ENCODE data around the gene DLL3. TPM values are rescaled to one million over a fixed set of nuclear protein-coding genes. Genes with fewer than 3 reads are reported as not detected.

Gene DLL3
- total and polyA plus RNA-seq, 9 of the 15 experiments (the other 6 are each of a cell fraction or from before 2014, with no cell fraction given), result 0.80 to 6.3 (median 1.2) TPM

GRCh38 chr19:39469036-39469435 is 29.7 kb upstream of the DLL3 start:
- Histone ChIP-seq H4K20me1 (replicated peaks; ENCODE audit: control insufficient read depth, insufficient read depth, low read length) (no peaks in the 10 kb centered on the region; the same call in 1 of the 2 replicates), H3K27ac (ENCODE audit: extremely low read depth, low read depth, low read length) (no peak overlapping the region), H3K4me1 (replicated peaks in 1 of 2; ENCODE audit: control insufficient read depth in 2 of 2, insufficient read depth in 2 of 2, low read length in 2 of 2) (peaks cover 0 to 11% of the 10 kb centered on the region in 2 experiments; a peak in 1 of 5 replicates), H3K9me1 (ENCODE audit: control insufficient read depth, insufficient read depth, low read length) (no peaks in the 10 kb centered on the region), H3K4me2 (ENCODE audit: insufficient read depth, low read length) (no peak overlapping the region), H3K9ac (ENCODE audit: insufficient read depth in 1 of 2, low read depth in 2 of 2, low read length in 2 of 2) (peak overlapping the region in 1 of 2 experiments; percentile 78; a peak in 2 of 4 replicates), H2AFZ (ENCODE audit: low read depth, low read length) (no peak overlapping the region), H3K79me2 (ENCODE audit: control insufficient read depth, insufficient read depth, low read length) (no peaks in the 10 kb centered on the region), H3K4me3 (no peak overlapping the region), H3K36me3 (ENCODE audit: control insufficient read depth, insufficient read depth, low read length) (peaks cover 96% of the 10 kb centered on the region; the same call in 2 of the 3 replicates), H3K9me3 (replicated peaks; ENCODE audit: control insufficient read depth, insufficient read depth, low read depth, low read length) (no peaks in the 10 kb centered on the region), H3K27me3 (ENCODE audit: control insufficient read depth in 2 of 2, insufficient read depth in 2 of 2, low read length in 2 of 2) (no peaks in the 10 kb centered on the region)
- CTCF ChIA-PET (ENCODE audit: low intra/inter-chr PET ratio), result no interaction called here
- no peak for TF ChIP-seq ZNF197 (CRISPR knock-in tag; IDR thresholded peaks at IDR 0.05; ENCODE audit: low read depth)
- TF ChIP-seq MCM7 (IDR thresholded peaks at IDR 0.05), result no peak
- TF ChIP-seq HDAC8 (tag; IDR thresholded peaks at IDR 0.05), result no peak
- no peak for TF ChIP-seq ZNF507 (tag; conservative IDR thresholded peaks at IDR 0.05)
- TF ChIP-seq, protein P1, sequence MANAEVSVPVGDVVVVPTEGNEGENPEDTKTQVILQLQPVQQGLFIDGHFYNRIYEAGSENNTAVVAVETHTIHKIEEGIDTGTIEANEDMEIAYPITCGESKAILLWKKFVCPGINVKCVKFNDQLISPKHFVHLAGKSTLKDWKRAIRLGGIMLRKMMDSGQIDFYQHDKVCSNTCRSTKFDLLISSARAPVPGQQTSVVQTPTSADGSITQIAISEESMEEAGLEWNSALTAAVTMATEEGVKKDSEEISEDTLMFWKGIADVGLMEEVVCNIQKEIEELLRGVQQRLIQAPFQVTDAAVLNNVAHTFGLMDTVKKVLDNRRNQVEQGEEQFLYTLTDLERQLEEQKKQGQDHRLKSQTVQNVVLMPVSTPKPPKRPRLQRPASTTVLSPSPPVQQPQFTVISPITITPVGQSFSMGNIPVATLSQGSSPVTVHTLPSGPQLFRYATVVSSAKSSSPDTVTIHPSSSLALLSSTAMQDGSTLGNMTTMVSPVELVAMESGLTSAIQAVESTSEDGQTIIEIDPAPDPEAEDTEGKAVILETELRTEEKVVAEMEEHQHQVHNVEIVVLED (CRISPR knock-in tag; IDR thresholded peaks at IDR 0.05), result no peak
- peak; percentile 30; the same call in 1 of the 2 replicates for TF ChIP-seq RBFOX2 (IDR thresholded peaks at IDR 0.05; ENCODE audit: low read depth, low read length)
- in situ Hi-C loops (cut with MboI), result no loop called here
- BruUV-seq (replicated peaks), result no TSS peak
- no peak for ATAC-seq
- FAIRE-seq, result no peak
- intact Hi-C loops (cut with micrococcal nuclease), result no loop called here
- POLR2A ChIA-PET, result interaction anchor here (0.8 to 1.4 kb wide), 3 partner anchors 12 to 33 kb away, joined by 3 read pairs; partner anchors contain the start of genes RPS16 and TIMM50
- no peak for DNase-seq (ENCODE audit: extremely low read depth in 1 of 4, low spot score in 3 of 4)
- 89% methylated on average over 11 of the region's 11 CpGs for WGBS (ENCODE audit: insufficient coverage, low coverage, missing lambda C conversion rate)

All from K562 (cell line).